Breast epithelium (tissue), 4 donors: Measurements from ENCODE around the gene FBXO2. TPM values are rescaled to one million over a fixed set of nuclear protein-coding genes. Genes with fewer than 3 reads are reported as not detected.
A peak's percentile ranks its signal among the peaks of the same experiment; 100 is the strongest.

ENCODE experiments used
- DNase-seq, 2 donors: peaks; one replicate each; pipeline ENCODE4 v3.0.0-alpha.2; 2019; ENCODE audit warnings: low spot score in 2 of 2
- H3K27ac ChIP-seq, 2 donors: fragments of 200-600 bp; sonication (generic) in 1 of 2; one replicate each; pipeline ENCODE4 v1.5.1; 2016 to 2019; ENCODE audit warnings: mild to moderate bottlenecking in 1 of 2
- H3K27me3 ChIP-seq, 2 donors: fragments of 200-600 bp; sonication (generic) in 1 of 2; one replicate each; pipeline versions ENCODE4 v1.5.1 to v1.6.0; 2017 to 2019; ENCODE audit warnings: control low read depth in 1 of 2, mild to moderate bottlenecking in 1 of 2
- H3K36me3 ChIP-seq: fragments of 200-600 bp; one replicate; pipeline ENCODE4 v1.5.1; 2019
- H3K4me1 ChIP-seq, 2 donors: fragments of 200-600 bp; sonication (generic); one replicate each; pipeline ENCODE4 v1.5.1; 2016 to 2019; ENCODE audit warnings: control low read depth in 1 of 2
- H3K4me3 ChIP-seq, 3 donors: fragments of 200-600 bp; sonication (generic); 1 replicate in 2 of 3; 2 replicates in 1 of 3; pipeline ENCODE4 v1.5.1; 2016 to 2019; ENCODE audit warnings: mild to moderate bottlenecking in 3 of 3, moderate library complexity in 2 of 3
- H3K9me3 ChIP-seq, 2 donors: fragments of 200-600 bp; sonication (generic) in 1 of 2; one replicate each; pipeline ENCODE4 v1.5.1; 2016 to 2019; ENCODE audit warnings: control low read depth in 1 of 2
- POLR2A ChIP-seq: fragments of 450-650 bp; IDR thresholded peaks from one replicate; pipeline ENCODE4 v1.6.1; 2016; ENCODE audit warnings: antibody characterized with exemption, mild to moderate bottlenecking, moderate library complexity
- POLR2AphosphoS5 ChIP-seq, 3 donors: sonication (generic); formaldehyde crosslinking; IDR thresholded peaks; one replicate each; pipeline ENCODE4 v1.6.1; 2017; ENCODE audit warnings: antibody characterized with exemption in 3 of 3
- intact Hi-C: fragments of 100-400 bp; cut with DNase I; formaldehyde crosslinking; loops from one replicate; pipeline ENCODE4 v1.15.1; 2023; ENCODE audit warnings: low total_unique reads
- total RNA-seq, 3 donors: library from RNA; depleted of rRNA; stranded (reverse); fragments of >200 nt; gene quantifications; one replicate each; pipeline ENCODE4 v1.1.0, GENCODE V29; 2016
- TF ChIP-seq, protein P1 (sequence below), 3 donors: fragments of 450-650 bp; IDR thresholded peaks; one replicate each; pipeline ENCODE4 v1.5.1; 2016 to 2017; ENCODE audit warnings: antibody characterized with exemption in 3 of 3, mild to moderate bottlenecking in 3 of 3, moderate library complexity in 3 of 3

The FBXO2 gene
- total RNA-seq, 3 donors from 2014 or later: 1.3 to 49.3 (median 40.6) TPM

DNA sequence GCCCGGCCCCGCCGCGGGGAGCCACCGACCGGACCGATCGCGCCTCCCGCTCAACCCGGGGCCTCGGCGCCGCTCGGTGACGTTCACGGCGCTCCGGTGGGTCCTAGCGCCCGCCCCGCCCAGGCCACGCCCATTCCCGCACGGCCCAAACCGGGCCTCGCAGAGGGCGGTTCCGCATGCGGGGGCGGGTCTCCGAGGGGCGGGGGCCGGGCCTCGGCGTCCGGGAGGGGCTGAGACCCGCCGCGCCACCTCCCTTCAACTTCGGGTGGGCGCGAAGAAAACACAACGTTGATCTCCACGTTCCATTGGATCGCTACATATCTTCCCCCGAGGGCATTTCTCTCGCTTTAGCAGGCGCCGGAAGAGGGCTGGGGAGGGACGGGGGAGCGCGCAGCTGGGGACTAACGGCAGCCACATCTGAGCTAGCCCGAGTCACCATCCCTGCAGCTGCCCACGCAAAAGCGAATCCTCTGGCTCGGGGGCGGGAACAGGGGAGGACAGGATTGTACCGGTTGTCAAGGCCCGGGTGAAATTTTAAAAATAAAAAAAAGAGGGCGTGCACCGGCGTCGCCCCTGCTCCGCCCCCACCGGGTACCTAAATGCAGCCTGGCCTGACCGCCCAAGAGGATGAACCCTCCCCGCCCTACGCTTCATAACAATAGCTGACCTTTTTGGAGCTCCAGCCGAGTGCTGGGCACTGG lies 27.0 kb upstream of the FBXO2 start, which contains the start of gene MAD2L2:
Gene MAD2L2, minus strand, starts transcription at position 78 of the 701 bp plus-strand sequence. CDS start 547 bp downstream, outside the sequence.
- Histone ChIP-seq H3K36me3 (no peaks in the 10 kb centered on the region), H3K4me1 (no peaks in the 10 kb centered on the region), H3K9me3 (no peaks in the 10 kb centered on the region), H3K27ac (peak within 1 kb of the TSS; percentile 88 to 95), H3K27me3 (no peaks in the 10 kb centered on the region), H3K4me3 (peak within 1 kb of the TSS; percentile 82 to 93 (median 92))
- TF ChIP-seq POLR2A (no peak), POLR2AphosphoS5 (IDR thresholded peaks at IDR 0.05) (peak in 2 of 3 donors; percentile 49 to 66)
- TF ChIP-seq, protein P1, sequence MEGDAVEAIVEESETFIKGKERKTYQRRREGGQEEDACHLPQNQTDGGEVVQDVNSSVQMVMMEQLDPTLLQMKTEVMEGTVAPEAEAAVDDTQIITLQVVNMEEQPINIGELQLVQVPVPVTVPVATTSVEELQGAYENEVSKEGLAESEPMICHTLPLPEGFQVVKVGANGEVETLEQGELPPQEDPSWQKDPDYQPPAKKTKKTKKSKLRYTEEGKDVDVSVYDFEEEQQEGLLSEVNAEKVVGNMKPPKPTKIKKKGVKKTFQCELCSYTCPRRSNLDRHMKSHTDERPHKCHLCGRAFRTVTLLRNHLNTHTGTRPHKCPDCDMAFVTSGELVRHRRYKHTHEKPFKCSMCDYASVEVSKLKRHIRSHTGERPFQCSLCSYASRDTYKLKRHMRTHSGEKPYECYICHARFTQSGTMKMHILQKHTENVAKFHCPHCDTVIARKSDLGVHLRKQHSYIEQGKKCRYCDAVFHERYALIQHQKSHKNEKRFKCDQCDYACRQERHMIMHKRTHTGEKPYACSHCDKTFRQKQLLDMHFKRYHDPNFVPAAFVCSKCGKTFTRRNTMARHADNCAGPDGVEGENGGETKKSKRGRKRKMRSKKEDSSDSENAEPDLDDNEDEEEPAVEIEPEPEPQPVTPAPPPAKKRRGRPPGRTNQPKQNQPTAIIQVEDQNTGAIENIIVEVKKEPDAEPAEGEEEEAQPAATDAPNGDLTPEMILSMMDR (IDR thresholded peaks at IDR 0.05): no peak
- peak; percentile 68 to 78 for DNase-seq
- intact Hi-C loops: no loop called here

DNA sequence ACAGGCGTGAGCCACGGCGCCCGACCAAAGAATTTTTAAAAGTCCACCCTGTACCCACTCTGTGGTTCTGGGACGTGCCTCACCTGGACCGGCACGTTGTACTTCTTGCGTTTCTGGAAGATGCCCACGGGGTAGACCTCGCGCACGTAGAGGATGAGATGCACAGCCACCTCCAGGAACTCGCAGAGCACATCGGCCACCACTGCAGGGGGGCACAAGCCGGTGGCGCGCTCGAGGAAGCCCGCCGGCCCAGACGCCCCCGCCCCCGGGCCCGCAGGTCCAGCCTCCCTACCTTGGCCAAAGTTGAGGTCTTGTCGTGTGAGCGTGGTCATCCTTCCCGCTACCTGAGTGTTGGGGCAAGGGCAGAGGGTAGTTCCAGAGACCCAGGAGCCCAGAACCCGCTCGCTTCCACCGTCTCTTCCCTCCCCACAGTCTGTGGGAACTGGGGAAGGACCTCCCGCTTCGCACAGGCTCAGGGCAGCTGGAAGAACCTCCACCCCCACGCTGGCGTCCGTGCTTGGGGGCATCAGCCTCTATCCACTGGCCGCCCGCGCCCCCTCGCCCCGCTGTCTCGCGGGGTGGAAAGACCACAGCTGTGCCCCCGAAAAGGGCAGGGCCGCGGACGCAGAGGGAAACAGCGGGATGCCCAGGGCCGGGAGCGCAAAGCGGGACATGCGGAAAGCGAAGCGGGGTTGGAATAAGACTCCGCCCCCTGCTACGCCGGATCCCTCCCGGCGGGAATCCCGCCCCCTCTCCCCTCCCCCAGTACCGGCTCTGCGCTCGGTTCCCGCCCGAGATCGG lies 26.2 kb upstream of the FBXO2 start:
- Histone ChIP-seq H3K4me1 (no peaks in the 10 kb centered on the region), H3K27me3 (no peaks in the 10 kb centered on the region), H3K27ac (peak overlapping the region; percentile 88 to 95), H3K9me3 (no peaks in the 10 kb centered on the region), H3K4me3 (peak overlapping the region; percentile 82 to 93 (median 92)), H3K36me3 (no peaks in the 10 kb centered on the region)
- intact Hi-C loops: no loop called here
- TF ChIP-seq, protein P1 (IDR thresholded peaks at IDR 0.05): no peak
- TF ChIP-seq POLR2AphosphoS5 (IDR thresholded peaks at IDR 0.05): no peak
- no peak for TF ChIP-seq POLR2A
- no peak for DNase-seq

DNA sequence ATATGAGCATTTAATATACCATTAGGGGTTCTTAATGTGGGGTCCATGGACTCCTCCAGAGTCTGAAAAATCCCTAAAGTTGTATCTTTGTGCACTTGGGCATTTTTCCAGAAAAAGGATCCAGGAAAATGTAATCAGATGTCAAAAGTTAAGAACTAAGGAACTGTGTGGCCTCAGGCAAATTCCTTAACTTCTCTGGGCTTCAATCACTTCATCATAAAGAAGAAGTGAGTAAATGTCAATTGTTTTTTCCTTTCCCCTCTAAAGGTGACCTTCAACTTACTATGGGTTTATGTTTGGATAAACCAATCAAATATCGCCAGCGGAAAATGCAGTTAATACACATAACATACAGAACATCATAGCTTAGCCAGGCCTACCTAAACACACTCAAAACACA lies 24.2 kb upstream of the FBXO2 start:
- no peak overlapping the region for H3K27ac ChIP-seq
- peaks cover 8% of the 10 kb centered on the region for H3K36me3 ChIP-seq
- no peaks in the 10 kb centered on the region for H3K27me3 ChIP-seq
- H3K9me3 ChIP-seq: no peaks in the 10 kb centered on the region
- TF ChIP-seq POLR2AphosphoS5 (IDR thresholded peaks at IDR 0.05) (no peak), POLR2A (no peak)
- TF ChIP-seq, protein P1 (IDR thresholded peaks at IDR 0.05): no peak
- no peak overlapping the region for H3K4me3 ChIP-seq
- no peak for DNase-seq
- intact Hi-C loops: loop anchor here (10.0 kb wide), 1 partner anchor 46 kb away; no protein-coding TSS in a partner anchor
- H3K4me1 ChIP-seq: no peaks in the 10 kb centered on the region

DNA sequence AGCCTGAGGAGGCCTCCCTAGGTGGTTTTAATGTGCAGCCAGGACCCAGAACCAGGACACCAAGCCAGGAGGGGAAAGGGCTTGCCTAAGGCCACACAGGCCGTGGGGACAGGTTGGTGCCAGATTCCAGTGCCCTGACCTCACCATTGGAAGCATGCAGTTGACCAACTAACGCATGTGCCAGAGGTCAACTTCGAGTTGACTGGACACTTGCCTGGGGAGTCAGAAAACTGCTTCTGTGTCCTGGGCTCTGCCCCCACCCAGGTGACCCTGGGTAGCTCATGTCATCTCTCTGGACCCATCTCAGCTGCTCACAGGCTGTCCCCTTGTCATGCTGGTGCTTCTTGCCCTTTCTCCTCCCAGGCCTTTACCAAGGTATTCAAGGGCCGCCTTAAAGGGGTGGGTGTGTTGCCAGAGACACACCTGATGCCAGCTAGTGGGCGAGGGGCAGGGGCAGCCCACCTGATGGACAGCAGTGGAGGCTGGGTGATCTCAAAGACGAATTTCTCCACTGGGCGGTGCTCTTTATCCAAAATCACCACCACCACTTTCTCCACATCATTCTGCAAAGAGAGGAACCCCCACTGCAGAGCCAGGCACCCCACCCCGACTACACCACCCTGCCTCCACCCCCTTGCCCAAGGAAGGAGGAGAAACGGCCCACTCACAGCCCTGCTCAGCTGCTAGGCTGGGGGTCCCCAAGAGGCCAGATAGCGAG lies 22.3 kb upstream of the FBXO2 start:
- intact Hi-C loops: loop anchor here (10.0 kb wide), 1 partner anchor 48 kb away; no protein-coding TSS in a partner anchor
- Histone ChIP-seq H3K36me3 (peaks cover 8% of the 10 kb centered on the region), H3K27me3 (no peaks in the 10 kb centered on the region), H3K9me3 (no peaks in the 10 kb centered on the region), H3K27ac (no peak overlapping the region), H3K4me3 (no peak overlapping the region), H3K4me1 (no peaks in the 10 kb centered on the region)
- DNase-seq: no peak
- TF ChIP-seq, protein P1 (IDR thresholded peaks at IDR 0.05): no peak
- TF ChIP-seq POLR2AphosphoS5 (IDR thresholded peaks at IDR 0.05): no peak
- no peak for TF ChIP-seq POLR2A
